GM21786 (cell line): ENCODE data around the gene L3MBTL4.
A peak's percentile ranks its signal among the peaks of the same experiment; 100 is the strongest.
"Not testable (repeated sequence)": the region's sequence is repeated elsewhere in the genome, so short reads cannot be mapped to it uniquely, and the experiment has no call there.

Experiments used
- ATAC-seq: cut with Tn5 transposase; IDR thresholded peaks from one replicate; pipeline ENCODE4 v1.9.1; 2021; ENCODE audit not compliant: unreplicated experiment

Gene L3MBTL4

GRCh38 chr18:6052449-6052913 is 362.2 kb downstream of the L3MBTL4 start:
- no peak for ATAC-seq

- ATAC-seq: not testable (repeated sequence)
Observed at GRCh38 chr18:6047596-6047995, 367.1 kb downstream of the L3MBTL4 start.

GRCh38 chr18:6044773-6045172 is 369.9 kb downstream of the L3MBTL4 start:
- no peak for ATAC-seq

- no peak for ATAC-seq
Observed at GRCh38 chr18:6044319-6044718, 370.4 kb downstream of the L3MBTL4 start.

- ATAC-seq: no peak
Observed at GRCh38 chr18:6039055-6039454, 375.7 kb downstream of the L3MBTL4 start.

- ATAC-seq: no peak
Observed at GRCh38 chr18:6031442-6031841, 383.3 kb downstream of the L3MBTL4 start.

GRCh38 chr18:6031002-6031401 is 383.7 kb downstream of the L3MBTL4 start:
- ATAC-seq: no peak

GRCh38 chr18:6024745-6025248 is 389.9 kb downstream of the L3MBTL4 start:
- ATAC-seq: no peak

GRCh38 chr18:6023551-6023950 is 391.2 kb downstream of the L3MBTL4 start:
- no peak for ATAC-seq

- no peak for ATAC-seq
Observed at GRCh38 chr18:6022845-6023244, 391.9 kb downstream of the L3MBTL4 start.

GRCh38 chr18:6022074-6022444 is 392.7 kb downstream of the L3MBTL4 start:
- ATAC-seq: no peak

- ATAC-seq: no peak
Observed at GRCh38 chr18:6021306-6022073, 393.2 kb downstream of the L3MBTL4 start.

GRCh38 chr18:6018671-6019070 is 396.0 kb downstream of the L3MBTL4 start:
- no peak for ATAC-seq

- no peak for ATAC-seq
Observed at GRCh38 chr18:6017171-6017570, 397.5 kb downstream of the L3MBTL4 start.

- no peak for ATAC-seq
Observed at GRCh38 chr18:6015364-6015763, 399.3 kb downstream of the L3MBTL4 start.

- no peak for ATAC-seq
Observed at GRCh38 chr18:6013171-6013810, 401.4 kb downstream of the L3MBTL4 start.

- no peak for ATAC-seq
Observed at GRCh38 chr18:6010921-6011320, 403.8 kb downstream of the L3MBTL4 start.

GRCh38 chr18:6010284-6010683 is 404.4 kb downstream of the L3MBTL4 start:
- ATAC-seq: no peak

- no peak for ATAC-seq
Observed at GRCh38 chr18:6009756-6010155, 405.0 kb downstream of the L3MBTL4 start.

- peak; percentile 98 for ATAC-seq
Observed at GRCh38 chr18:6004683-6005082, 410.0 kb downstream of the L3MBTL4 start.

GRCh38 chr18:6004119-6004518 is 410.6 kb downstream of the L3MBTL4 start:
- peak; percentile 63 for ATAC-seq

GRCh38 chr18:6001867-6002266 is 412.8 kb downstream of the L3MBTL4 start:
- ATAC-seq: no peak
